HEK293T (cell line): ENCODE measurements around the gene EXOC6B.

Experiments
- CTCF ChIA-PET: fragments of 350-600 bp; formaldehyde crosslinking; extraction: SDS; loops from one replicate; lab custom pipeline; 2021; ENCODE audit warnings: antibody characterized with exemption, inconsistent platforms; lab: Yijun Ruan, JAX
- POLR2A ChIA-PET: fragments of 350-600 bp; formaldehyde crosslinking; extraction: SDS; loops from one replicate; lab custom pipeline; 2020; ENCODE audit warnings: antibody characterized with exemption, inconsistent platforms; lab: Yijun Ruan, JAX
- DNase-seq: peaks from one replicate; pipeline ENCODE4 v3.0.0; 2012; ENCODE audit warnings: mixed read lengths; ENCODE audit errors: extremely low spot score
- ARNT ChIP-seq: fragments of 450-650 bp; IDR thresholded peaks from 2 replicates; pipeline ENCODE4 v1.6.1; 2017; ENCODE audit warnings: mild to moderate bottlenecking
- BHLHE40 ChIP-seq: fragments of 450-650 bp; IDR thresholded peaks from 2 replicates; pipeline ENCODE4 v1.6.1; 2016; ENCODE audit warnings: mild to moderate bottlenecking, moderate library complexity, borderline replicate concordance
- CTBP1 ChIP-seq: fragments of 450-650 bp; IDR thresholded peaks from 2 replicates; pipeline ENCODE4 v1.6.1; 2016; ENCODE audit warnings: borderline replicate concordance
- ELF4 ChIP-seq: fragments of 450-650 bp; IDR thresholded peaks from 2 replicates; pipeline ENCODE4 v1.6.1; 2017; ENCODE audit warnings: antibody characterized with exemption
- FOXA1 ChIP-seq: fragments of 450-650 bp; IDR thresholded peaks from 2 replicates; pipeline ENCODE4 v1.6.1; 2016; ENCODE audit warnings: mild to moderate bottlenecking
- FOXK2 ChIP-seq: fragments of 450-650 bp; IDR thresholded peaks from 2 replicates; pipeline ENCODE4 v1.6.1; 2016; ENCODE audit warnings: mild to moderate bottlenecking
- FOXM1 ChIP-seq: fragments of 450-650 bp; IDR thresholded peaks from 2 replicates; pipeline ENCODE4 v1.6.1; 2017; ENCODE audit warnings: mild to moderate bottlenecking, borderline replicate concordance
- HDGF ChIP-seq: fragments of 450-650 bp; IDR thresholded peaks from 2 replicates; pipeline ENCODE4 v1.6.1; 2017; ENCODE audit warnings: antibody characterized with exemption, borderline replicate concordance
- L3MBTL2 ChIP-seq: fragments of 450-650 bp; conservative IDR thresholded peaks from 2 replicates; pipeline ENCODE4 v1.6.1; 2016; ENCODE audit warnings: mild to moderate bottlenecking
- LEF1 ChIP-seq: fragments of 450-650 bp; IDR thresholded peaks from 2 replicates; pipeline ENCODE4 v1.6.1; 2017; ENCODE audit warnings: mild to moderate bottlenecking, borderline replicate concordance
- NFRKB ChIP-seq: fragments of 450-650 bp; IDR thresholded peaks from 2 replicates; pipeline ENCODE4 v1.6.1; 2016; ENCODE audit warnings: mild to moderate bottlenecking, moderate library complexity
- PKNOX1 ChIP-seq: fragments of 450-650 bp; IDR thresholded peaks from 2 replicates; pipeline ENCODE4 v1.6.1; 2016
- SP1 ChIP-seq: fragments of 450-650 bp; IDR thresholded peaks from 2 replicates; pipeline ENCODE4 v1.6.1; 2017
- SUZ12 ChIP-seq: fragments of 450-650 bp; IDR thresholded peaks from 2 replicates; pipeline ENCODE4 v1.6.1; 2016; ENCODE audit warnings: mild to moderate bottlenecking
- TARDBP ChIP-seq: fragments of 450-650 bp; IDR thresholded peaks from 2 replicates; pipeline ENCODE4 v1.6.1; 2016
- ZNF384 ChIP-seq: fragments of 450-650 bp; IDR thresholded peaks from 2 replicates; pipeline ENCODE4 v1.6.1; 2016

EXOC6B gene

GRCh38 chr2:72827966-72828646 is 2.3 kb upstream of the EXOC6B start:
- DNase-seq = no peak
- CTCF ChIA-PET = no interaction called here
- TF ChIP-seq CTBP1 (no peak), TARDBP (no peak), NFRKB (no peak), PKNOX1 (no peak), HDGF (no peak), BHLHE40 (no peak), LEF1 (no peak), ELF4 (no peak), SUZ12 (no peak), FOXK2 (no peak), ZNF384 (no peak), L3MBTL2 (no peak), SP1 (no peak), ARNT (no peak), FOXM1 (no peak), FOXA1 (no peak)
- POLR2A ChIA-PET = no interaction called here

GRCh38 chr2:72827487-72827886 is 1.7 kb upstream of the EXOC6B start:
- DNase-seq = no peak
- CTCF ChIA-PET = no interaction called here
- POLR2A ChIA-PET = no interaction called here
- TF ChIP-seq FOXM1 = no peak
- TF ChIP-seq FOXA1 = no peak

GRCh38 chr2:72826156-72826477 is 284 bp upstream of the EXOC6B start:
- POLR2A ChIA-PET = no interaction called here
- no peak for TF ChIP-seq SUZ12
- no peak for TF ChIP-seq TARDBP
- no peak for TF ChIP-seq HDGF
- CTCF ChIA-PET = no interaction called here
- DNase-seq = no peak

GRCh38 chr2:72824224-72824842 is 1.5 kb downstream of the EXOC6B start:
- no peak for DNase-seq
- CTCF ChIA-PET = interaction anchor here (0.7 kb wide), 1 partner anchor 36 kb away, joined by 4 read pairs; no protein-coding TSS in a partner anchor
- no peak for TF ChIP-seq BHLHE40
- TF ChIP-seq HDGF = no peak
- no peak for TF ChIP-seq SUZ12
- peak; percentile 85 for TF ChIP-seq ELF4
- TF ChIP-seq ZNF384 = no peak
- POLR2A ChIA-PET = interaction anchor here (1.4 kb wide), 1 partner anchor 10 kb away, joined by 5 read pairs; no protein-coding TSS in a partner anchor

GRCh38 chr2:72822794-72823193 is 3.0 kb downstream of the EXOC6B start:
- ChIA-PET CTCF (interaction anchor here (0.7 kb wide), 1 partner anchor 10 kb away, joined by 3 read pairs; no protein-coding TSS in a partner anchor), POLR2A (no interaction called here)
- TF ChIP-seq BHLHE40 = no peak
- TF ChIP-seq HDGF = no peak
- no peak for TF ChIP-seq NFRKB
- no peak for TF ChIP-seq L3MBTL2
- no peak for TF ChIP-seq SUZ12
- TF ChIP-seq CTBP1 = no peak
- no peak for TF ChIP-seq PKNOX1
- no peak for TF ChIP-seq FOXK2
- DNase-seq = no peak

- DNase-seq = no peak
- POLR2A ChIA-PET = no interaction called here
- CTCF ChIA-PET = no interaction called here
- TF ChIP-seq BHLHE40 (no peak), PKNOX1 (no peak), FOXK2 (no peak), TARDBP (no peak)
These were observed 3.9 kb downstream of the EXOC6B start for GRCh38 chr2:72821983-72822382.

GRCh38 chr2:72821118-72821517 is 4.7 kb downstream of the EXOC6B start:
- ChIA-PET CTCF (no interaction called here), POLR2A (no interaction called here)
- no peak for DNase-seq
- TF ChIP-seq FOXK2 = no peak
- TF ChIP-seq NFRKB = no peak
- TF ChIP-seq LEF1 = no peak
- no peak for TF ChIP-seq SUZ12
- TF ChIP-seq HDGF = no peak
- TF ChIP-seq SP1 = no peak
- no peak for TF ChIP-seq PKNOX1
